ENCODE data around the gene FGFRL1.

DNA sequence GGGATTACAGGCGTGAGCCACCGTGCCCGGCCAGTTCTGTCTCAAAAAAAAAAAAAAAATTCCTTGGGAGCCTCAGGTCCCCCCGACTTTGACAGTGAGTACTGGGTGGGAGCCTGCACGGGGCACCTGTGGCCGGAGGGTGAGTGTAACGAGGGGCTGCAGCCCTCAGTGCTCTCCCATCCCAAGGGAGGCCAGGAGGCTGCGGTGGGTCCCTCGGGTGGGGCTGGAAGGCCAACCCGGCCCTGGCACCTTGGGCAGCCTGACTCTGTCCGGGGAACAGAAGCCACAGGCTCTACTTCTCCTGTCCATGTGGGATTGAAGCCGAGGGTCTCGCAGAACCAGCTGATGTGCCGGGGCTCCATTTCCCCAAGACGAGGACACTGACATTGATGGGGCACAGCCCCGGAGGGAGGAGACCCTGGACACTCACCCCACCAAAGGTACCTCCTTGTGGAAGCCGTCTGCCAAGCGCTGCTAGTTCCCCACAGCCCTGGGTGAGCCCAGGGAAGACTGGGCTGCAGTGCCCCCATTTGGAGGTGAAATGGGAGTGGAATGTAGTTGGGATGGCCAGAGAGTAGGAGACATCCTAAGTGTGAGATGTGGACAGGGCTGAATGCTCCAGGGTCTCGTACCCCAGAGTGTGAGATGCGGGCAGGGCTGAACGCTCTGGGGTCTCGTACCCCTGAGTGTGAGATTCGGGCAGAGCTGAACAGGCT, 16.0 kb upstream of the FGFRL1 start:
- TF ChIP-seq POLR2A (IDR thresholded peaks at IDR 0.05): no peak
- TF ChIP-seq, protein P1, sequence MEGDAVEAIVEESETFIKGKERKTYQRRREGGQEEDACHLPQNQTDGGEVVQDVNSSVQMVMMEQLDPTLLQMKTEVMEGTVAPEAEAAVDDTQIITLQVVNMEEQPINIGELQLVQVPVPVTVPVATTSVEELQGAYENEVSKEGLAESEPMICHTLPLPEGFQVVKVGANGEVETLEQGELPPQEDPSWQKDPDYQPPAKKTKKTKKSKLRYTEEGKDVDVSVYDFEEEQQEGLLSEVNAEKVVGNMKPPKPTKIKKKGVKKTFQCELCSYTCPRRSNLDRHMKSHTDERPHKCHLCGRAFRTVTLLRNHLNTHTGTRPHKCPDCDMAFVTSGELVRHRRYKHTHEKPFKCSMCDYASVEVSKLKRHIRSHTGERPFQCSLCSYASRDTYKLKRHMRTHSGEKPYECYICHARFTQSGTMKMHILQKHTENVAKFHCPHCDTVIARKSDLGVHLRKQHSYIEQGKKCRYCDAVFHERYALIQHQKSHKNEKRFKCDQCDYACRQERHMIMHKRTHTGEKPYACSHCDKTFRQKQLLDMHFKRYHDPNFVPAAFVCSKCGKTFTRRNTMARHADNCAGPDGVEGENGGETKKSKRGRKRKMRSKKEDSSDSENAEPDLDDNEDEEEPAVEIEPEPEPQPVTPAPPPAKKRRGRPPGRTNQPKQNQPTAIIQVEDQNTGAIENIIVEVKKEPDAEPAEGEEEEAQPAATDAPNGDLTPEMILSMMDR (IDR thresholded peaks at IDR 0.05): no peak
